Measurements from ENCODE around the gene STXBP4.

GRCh38 chr17:54976316-54976715 lies 7.8 kb downstream of the STXBP4 start:
- TF ChIP-seq CTCF (IDR thresholded peaks at IDR 0.05) (no peak), POLR2A (IDR thresholded peaks at IDR 0.05) (no peak)
